Head of caudate nucleus (tissue), 42 donors: Measurements from ENCODE around the gene PBX3.

Experiments used
- DNase-seq, 42 donors: peaks; one replicate each; pipeline versions ENCODE4 v3.0.0 to v3.0.0-alpha.2; 2020 to 2021; ENCODE audit warnings: mixed read lengths in 7 of 42
- intact Hi-C: fragments of 100-400 bp; cut with DNase I; formaldehyde crosslinking; loops from one replicate; pipeline ENCODE4 v1.15.0; 2022

The PBX3 gene

DNA sequence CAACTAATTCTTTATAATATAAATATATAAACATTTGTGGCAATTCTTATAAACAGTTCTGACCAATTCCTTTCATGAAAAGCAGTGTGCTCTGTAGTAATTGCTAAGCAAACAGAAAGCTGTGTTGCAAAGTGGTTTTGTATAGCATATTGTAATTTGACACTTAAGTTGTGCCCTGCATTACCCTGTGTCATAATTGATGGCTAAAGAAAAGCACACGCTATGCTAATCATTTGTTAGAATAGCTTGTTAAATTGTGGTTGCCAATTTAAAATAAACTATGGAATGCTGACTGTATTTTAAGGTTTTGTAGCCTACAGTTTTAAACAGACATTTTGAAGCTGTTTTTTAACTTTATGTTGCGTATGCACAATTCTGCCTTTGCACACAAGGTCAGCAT is 140.0 kb downstream of the PBX3 start:
- DNase-seq: no peak
- intact Hi-C loops: no loop called here

DNA sequence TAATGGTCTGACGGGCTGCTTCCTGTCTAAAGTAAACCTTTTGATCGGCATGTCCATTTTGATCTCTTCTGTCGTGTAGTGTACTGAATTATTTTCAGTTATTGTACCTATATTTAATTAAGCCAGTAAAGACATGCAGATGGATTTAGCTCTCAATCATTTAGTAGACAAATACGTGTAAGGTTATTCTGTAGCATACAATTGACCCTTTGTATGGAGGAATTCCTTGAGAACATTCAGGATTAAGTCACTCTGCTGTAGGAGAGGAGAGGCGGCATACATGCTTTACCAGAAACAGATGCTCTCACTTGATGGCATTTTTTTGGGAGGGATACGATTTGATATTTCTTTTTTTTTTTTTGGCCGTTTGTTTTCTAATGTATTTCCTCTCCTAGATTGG is 141.0 kb downstream of the PBX3 start:
- intact Hi-C loops: no loop called here
- no peak for DNase-seq

DNA sequence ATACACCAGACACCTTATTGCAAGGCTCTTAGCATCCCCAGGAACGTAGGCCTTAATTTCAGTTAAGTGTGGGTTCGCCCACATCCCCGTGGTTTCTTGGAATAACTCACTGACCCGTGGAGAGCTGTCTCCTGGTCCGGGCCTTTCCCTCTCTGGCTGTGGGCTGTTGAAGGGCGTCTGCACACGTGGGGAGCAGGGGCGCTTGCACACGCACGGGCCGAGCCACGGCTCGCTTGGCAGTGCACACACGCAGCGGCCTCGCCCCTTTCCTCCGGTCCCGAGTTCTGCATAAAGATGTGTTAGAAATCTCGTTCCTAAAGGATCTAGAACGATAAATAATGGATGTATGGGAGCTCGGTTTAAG is 141.9 kb downstream of the PBX3 start:
- intact Hi-C loops: no loop called here
- DNase-seq: peak in 41 of 42 donors; percentile 2 to 70 (median 46)

DNA sequence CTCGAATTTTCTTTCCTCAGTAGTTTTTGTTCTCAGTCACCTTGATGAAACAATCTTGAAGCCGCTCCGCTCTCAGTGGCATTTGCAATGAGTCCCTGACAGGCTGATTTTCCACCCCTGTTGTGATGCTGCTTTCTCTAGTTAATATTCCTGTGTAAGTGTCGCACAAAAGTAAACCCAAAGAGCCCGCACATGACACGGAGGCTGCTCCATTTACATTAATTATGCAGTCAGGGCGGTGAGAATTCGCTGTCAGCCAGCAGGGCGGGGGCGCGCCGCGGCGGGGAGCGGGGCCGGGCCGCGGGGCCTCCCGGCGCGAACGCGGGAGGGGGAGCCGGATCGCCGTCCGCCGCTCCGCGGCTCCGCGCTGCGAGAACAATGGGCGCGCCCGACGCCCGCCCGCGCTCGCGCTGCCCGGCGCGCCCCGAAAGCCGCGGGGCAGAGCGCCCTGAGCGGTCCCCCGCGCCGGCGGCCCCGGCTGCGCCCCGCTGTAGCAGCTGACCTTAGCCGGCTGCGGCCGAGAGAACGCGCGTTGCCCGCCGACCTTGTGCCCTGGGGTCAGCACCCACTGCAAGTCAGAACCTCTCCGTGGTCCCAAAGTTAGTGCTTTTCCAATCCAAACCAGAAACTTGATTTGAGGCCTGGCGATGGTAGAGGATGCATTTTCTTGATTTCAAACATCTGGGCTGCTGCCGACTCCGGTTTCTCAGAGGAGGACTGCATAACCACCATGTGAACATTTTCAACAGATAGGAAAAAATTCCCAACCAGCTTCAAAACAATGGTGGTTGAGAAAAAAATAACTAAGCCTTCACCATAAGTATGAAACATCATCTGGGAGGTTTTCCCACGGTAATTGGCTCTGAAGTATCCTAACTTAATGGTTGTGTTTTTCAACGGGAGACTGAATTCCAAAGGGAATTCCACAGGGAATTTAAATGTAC is 142.6 kb downstream of the PBX3 start:
- intact Hi-C loops: no loop called here
- DNase-seq: peak; percentile 51 to 89 (median 78)

DNA sequence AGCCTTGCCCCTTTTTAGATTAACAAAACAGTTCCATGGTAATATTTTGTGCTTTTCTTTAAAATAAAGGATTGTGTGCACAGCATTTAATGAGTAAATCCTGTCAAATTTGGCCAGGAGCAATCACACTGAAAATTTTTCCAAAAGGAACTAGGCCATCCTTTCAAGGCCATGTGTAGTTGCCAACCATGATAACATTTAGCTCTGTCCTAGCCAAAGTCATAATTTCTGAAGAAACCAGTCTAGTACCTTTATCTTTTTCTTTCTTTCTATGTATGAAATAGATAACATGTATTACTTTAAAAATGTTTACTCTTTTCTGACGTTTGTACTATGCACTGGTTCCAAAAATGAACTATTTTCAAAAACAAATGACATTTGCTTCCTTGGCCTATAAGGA is 143.7 kb downstream of the PBX3 start:
- no peak for DNase-seq
- intact Hi-C loops: no loop called here

DNA sequence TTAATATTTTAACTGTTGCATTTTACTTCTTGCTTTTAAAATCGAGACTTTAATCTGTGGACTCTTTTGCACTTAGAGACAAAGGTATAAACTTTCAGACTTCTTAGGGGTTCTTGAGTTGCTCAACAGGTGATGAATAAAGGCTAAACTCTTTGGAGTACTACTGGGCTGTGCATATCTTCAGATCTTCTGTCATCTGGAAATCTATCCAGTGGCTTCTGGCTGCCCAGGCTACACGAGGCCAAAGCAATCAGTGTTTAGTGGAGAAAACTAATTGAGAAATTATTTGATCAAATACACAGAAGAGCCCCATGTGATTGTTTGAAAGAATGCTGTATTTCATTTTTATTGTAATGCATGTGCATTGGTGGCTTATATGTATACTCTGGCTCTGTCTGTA is 146.1 kb downstream of the PBX3 start:
- intact Hi-C loops: no loop called here
- DNase-seq: no peak

DNA sequence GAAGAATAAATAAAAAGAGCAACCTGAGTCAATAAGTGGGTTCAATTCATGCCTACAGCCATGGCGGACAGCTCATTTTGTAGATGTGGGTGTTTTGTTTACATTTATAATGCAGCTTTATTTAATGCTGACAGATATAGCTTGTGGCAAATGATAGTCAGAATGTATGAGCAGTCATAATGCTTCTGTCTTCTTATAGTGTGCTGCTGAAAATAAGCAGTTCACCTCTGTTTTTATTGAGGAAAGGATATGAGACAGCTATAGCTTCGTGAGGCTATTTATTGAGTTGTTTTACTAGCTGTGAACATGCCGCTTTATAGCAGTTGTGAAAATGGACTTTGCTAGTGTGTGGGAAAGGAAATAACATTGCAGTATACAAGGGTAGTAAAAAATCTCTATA is 147.4 kb downstream of the PBX3 start:
- intact Hi-C loops: no loop called here

DNA sequence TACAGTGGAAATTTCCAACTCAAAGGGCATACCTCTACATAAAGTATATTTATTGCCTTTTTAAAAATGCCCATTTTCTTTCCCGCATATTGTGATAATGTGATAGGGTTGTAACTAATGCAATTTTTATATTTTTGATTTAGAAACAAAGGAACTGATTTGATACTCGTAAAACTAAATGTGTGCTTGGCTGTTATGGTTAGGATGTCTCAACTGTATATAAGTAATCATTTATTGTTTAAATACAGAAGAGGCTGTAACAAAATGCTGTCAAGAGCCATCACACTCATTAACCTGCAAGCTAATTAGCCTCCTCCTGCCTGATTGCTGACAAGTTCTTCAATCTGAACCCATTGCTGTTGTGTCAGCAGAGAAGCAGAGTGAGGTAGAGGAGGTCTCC is 149.2 kb downstream of the PBX3 start:
- DNase-seq: no peak
- intact Hi-C loops: no loop called here

More for the DNA sequence above, 147.4 kb downstream of the PBX3 start:
- no peak for DNase-seq

DNA sequence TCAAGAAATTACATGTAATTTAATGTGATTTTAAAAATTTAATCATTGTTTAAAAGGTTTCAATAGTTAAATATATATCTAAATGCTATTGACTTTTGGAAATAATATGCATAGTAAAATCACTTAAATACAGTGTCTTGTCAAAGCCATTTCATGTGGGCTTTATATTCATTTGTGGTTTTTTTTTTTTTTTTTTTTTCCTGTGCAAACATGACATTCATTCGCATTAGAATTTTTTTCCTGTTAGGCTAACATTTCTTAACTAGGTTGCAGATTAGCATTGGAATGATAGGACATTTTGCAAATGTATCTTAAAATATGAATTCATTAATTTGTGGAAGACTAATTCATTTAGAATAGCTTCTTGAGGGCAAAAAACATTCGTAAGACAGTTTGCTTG is 149.8 kb downstream of the PBX3 start:
- DNase-seq: no peak

DNA sequence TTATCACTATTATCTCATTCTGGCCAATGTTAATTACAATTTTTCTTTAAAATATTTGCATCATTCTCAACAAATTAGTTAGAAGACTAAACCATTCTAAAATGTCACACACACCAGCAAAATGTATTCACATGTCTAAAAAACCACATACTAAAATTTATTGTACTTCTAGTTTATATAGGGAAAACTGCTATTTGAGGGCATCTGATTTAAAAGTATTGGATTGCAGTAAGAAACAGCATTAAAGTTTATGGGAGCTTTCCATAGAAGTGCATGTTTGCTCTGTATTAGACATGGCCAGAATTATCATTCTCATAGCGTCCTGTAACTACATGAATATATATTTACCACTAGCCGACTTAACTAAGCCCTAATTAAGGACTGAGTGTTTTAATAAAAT is 150.3 kb downstream of the PBX3 start:
- intact Hi-C loops: no loop called here

More for the DNA sequence above, 149.8 kb downstream of the PBX3 start:
- intact Hi-C loops: no loop called here

DNA sequence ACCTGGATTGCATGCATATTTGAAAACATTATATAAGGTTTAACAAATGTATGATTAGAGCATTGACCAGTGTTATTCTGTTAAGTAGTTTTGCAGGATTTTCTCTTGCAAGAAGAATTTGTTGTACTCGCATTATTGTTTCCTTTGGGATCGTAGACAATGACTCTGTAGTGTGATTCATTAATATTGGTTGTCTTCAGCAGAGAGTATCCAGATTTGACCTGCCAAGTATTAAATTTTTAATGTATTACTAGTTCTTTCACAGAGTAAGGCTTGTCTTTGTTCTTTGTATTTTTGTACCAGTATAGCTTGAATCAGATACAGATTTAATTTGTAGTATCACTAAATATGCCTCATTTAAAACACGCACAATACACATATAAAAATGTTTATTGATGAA is 155.0 kb downstream of the PBX3 start:
- no peak for DNase-seq
- intact Hi-C loops: loop anchor here (10.0 kb wide), 1 partner anchor 157 kb away; the partner anchor contains the start of gene PBX3

More for the DNA sequence above, 150.3 kb downstream of the PBX3 start:
- no peak for DNase-seq

DNA sequence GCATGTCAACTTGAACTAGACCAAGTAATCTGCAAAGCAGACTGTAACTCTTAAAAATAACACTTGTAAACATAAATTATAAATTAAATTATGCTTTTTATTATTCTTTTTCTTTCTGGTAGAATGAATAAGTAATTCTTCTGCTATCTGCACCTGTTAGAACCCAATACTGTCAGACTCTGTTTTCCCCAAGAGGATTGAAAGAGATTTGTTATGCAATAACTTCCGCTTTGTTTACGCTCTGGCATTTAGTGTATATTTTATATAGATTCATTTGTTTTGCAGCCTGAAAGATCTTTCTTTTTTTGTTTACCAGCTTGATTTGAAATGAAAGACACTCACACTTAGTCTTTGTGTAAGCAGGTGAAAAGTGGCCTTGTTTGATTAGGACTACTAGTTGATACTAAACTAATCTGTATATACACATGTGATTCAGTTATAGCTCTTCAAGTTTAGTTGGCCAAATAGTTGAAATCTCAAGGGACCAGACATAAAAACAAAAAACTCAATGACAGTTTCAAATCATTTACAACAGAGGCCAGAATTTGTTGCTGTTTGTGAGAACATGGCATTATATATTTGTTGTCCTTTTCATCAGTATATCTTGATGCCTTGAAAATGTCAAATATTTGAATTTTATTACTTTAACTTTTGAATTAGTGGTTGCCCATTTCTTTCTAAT is 155.8 kb downstream of the PBX3 start:
- intact Hi-C loops: loop anchor here (10.0 kb wide), 1 partner anchor 158 kb away; the partner anchor contains the start of gene PBX3
- DNase-seq: no peak

DNA sequence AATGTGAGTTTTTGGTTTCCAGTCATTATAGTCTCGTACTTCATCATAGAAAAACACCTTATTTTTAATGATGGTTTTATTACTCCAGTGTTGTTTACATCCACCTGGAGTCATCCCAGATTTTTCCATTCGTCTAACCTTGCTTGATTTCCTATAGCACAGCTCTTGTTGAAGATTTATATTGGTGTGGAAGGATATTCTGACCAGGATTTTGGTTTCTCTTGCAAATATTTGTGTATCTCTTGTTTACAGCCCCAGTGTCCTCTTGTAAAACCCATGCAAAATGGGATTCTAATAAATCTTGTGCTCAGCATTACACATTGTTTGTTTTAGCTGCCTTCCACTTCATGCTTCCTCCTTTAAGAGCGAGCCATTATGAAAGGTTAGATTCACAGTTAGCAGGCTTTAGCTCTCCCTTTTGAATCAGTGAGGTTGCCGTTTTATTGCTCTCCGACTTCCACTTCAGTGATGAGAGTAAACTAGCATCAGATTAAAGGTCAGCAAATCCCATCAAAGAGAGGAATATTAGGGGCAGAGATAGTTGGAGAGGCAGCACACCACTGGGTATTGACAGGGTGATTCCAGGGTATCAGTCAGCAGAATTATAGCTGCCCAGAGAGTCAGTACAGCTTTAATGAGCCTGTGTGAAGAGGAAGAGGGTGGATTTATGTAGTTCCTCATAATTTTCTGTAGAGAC is 157.1 kb downstream of the PBX3 start:
- intact Hi-C loops: loop anchor here (10.0 kb wide), 1 partner anchor 160 kb away; the partner anchor contains the start of gene PBX3
- no peak for DNase-seq

DNA sequence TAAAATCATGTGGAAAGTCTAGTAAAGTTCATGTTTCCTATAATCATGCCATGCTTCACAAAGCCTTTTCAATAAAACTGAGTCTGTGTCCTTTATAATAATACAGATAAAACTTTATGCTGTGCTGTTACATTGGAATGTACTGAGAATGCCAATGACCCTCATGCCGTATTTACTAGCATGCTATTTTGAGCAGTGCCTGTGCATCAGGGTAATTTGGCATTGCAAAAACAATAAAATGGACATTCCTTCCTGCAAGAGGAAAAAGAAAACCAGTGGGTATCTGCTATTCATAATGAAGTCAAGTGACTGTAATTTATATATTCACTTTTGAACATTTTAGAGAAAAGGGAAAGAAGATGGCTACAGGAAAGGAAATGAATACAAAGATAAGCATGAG is 159.0 kb downstream of the PBX3 start:
- DNase-seq: no peak
- intact Hi-C loops: loop anchor here (10.0 kb wide), 1 partner anchor 161 kb away; the partner anchor contains the start of gene PBX3

DNA sequence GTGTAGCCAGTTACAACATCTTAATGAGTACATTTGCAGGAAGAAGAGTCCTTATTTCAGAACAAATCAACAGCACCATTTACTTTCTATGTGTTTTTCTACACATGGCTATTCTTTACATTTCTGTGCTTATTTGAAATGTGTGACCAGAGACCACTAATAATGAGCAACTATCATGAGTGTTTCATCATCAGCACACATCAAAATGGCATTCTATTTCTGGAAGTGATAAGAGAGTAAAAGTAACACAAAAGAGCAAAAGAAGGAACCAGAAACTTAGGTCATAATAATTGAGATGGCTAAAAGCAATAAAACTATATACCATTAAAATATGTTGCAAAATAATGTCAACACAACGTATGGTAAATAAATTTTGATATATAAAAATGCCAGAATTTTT is 159.7 kb downstream of the PBX3 start:
- DNase-seq: no peak
- intact Hi-C loops: loop anchor here (10.0 kb wide), 1 partner anchor 162 kb away; the partner anchor contains the start of gene PBX3

DNA sequence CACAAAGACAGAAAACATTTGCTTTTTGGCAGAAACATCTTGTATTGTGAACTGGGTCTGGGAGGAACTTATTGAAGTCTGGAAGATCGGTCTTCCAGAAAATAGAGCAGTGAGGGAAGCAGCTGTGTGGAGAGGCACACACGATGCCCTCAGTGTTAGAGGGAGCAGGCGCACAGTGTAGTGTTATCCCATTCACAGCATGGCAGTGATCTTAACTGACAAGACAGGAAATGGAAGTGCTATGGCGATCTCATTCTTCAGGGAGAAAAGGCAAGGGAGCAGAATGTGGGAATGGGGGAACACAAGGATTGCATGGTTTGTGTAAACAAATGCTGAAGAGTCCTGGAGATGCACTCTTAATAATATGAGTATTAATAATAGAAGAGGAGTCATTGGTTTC is 161.0 kb downstream of the PBX3 start:
- DNase-seq: peak in 2 of 42 donors; percentile 37 to 49
- intact Hi-C loops: loop anchor here (10.0 kb wide), 1 partner anchor 163 kb away; the partner anchor contains the start of gene PBX3

DNA sequence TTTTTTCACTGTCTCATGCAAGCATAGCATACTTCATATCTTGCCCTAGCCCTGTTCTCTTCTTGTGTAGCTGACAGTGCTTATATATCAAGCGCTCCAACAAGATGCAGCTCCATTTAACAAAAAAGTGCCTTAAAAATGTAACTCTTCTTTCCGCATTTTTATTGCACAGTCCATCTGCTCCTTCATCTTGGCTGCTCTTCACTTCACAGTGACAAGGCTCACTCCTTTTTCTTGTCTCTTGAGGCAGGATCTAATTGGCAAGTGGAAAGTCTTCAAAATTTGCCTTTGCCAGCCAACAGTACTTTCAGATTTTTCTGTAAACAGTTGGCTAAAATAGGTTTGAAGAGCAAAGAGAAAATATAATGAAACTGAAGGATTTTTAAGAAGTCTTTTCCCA is 161.8 kb downstream of the PBX3 start:
- no peak for DNase-seq
- intact Hi-C loops: loop anchor here (10.0 kb wide), 1 partner anchor 164 kb away; the partner anchor contains the start of gene PBX3

DNA sequence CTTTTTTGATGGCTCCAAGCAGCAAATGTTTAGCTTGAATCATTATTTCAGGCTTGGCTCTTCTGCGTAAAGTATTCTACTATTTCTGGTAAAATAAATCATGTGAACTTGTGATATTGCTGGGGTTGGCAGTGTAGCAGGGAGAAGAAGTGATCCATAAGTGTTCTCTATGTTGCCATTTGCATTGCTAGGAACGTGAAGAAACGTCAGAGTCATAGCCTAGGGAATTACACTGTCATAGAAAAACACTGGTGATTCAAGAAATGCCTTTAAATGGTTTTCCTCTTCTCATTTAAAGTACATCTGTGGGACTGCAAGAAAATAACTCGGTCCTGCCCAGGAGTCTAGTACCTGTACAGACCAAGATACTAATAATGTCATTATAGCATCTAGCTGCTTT is 162.3 kb downstream of the PBX3 start:
- DNase-seq: no peak
- intact Hi-C loops: loop anchor here (10.0 kb wide), 1 partner anchor 165 kb away; the partner anchor contains the start of gene PBX3

DNA sequence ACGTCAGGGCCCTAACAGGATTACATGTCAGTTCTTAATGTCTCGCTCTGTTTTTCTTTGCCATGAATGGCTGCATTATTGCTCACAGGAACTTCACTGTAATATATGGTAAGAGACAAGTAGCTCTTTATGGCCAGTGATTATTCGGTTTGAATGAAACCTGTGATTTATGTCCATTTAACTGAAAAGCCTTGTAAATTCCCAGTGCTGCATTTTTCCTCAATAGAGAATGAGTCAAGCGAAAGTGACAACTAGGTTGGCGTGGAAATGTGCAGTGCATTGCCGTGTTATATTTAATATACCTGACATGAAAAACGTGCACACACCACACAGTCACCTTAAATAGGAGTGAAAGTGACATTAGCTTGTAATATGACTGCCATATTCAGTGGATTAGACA is 163.1 kb downstream of the PBX3 start:
- intact Hi-C loops: no loop called here
- peak in 11 of 42 donors; percentile 15 to 62 (median 27) for DNase-seq
